HEK293 (cell line): Measurements from ENCODE around the gene ETV1.

Source experiments
- IKZF3 ChIP-seq: fragments of 450-650 bp; IDR thresholded peaks from 2 replicates; pipeline ENCODE4 v1.5.0; 2018; ENCODE audit warnings: missing biosample characterization, mild to moderate bottlenecking, missing genetic modification characterization, moderate library complexity
- SALL2 ChIP-seq: fragments of 450-650 bp; formaldehyde crosslinking; IDR thresholded peaks from 2 replicates; pipeline ENCODE4 v1.5.0; 2017; ENCODE audit warnings: missing biosample characterization, mild to moderate bottlenecking, missing genetic modification characterization, borderline replicate concordance
- ZIC2 ChIP-seq: fragments of 450-650 bp; formaldehyde crosslinking; IDR thresholded peaks from 2 replicates; pipeline ENCODE4 v1.5.1; 2016; ENCODE audit warnings: missing biosample characterization, missing genetic modification characterization
- ZNF175 ChIP-seq: fragments of 450-650 bp; formaldehyde crosslinking; IDR thresholded peaks from 2 replicates; pipeline ENCODE4 v1.5.1; 2016; ENCODE audit warnings: missing biosample characterization, missing genetic modification characterization
- ZNF521 ChIP-seq: fragments of 450-650 bp; formaldehyde crosslinking; IDR thresholded peaks from 2 replicates; pipeline ENCODE4 v1.5.1; 2017; ENCODE audit warnings: missing biosample characterization, mild to moderate bottlenecking, missing genetic modification characterization
- ZNF558 ChIP-seq: fragments of 450-650 bp; formaldehyde crosslinking; IDR thresholded peaks from 2 replicates; pipeline ENCODE4 v1.5.1; 2016; ENCODE audit warnings: missing biosample characterization, missing genetic modification characterization
- ZNF76 ChIP-seq: fragments of 450-650 bp; formaldehyde crosslinking; IDR thresholded peaks from 2 replicates; pipeline ENCODE4; 2016; ENCODE audit warnings: low read depth, missing biosample characterization, missing genetic modification characterization, borderline replicate concordance
- TF ChIP-seq, protein P1 (sequence below): fragments of 450-650 bp; formaldehyde crosslinking; IDR thresholded peaks from 2 replicates; pipeline ENCODE4 v1.5.1; 2016; ENCODE audit warnings: missing biosample characterization, missing genetic modification characterization
- TF ChIP-seq, protein P2 (sequence below): fragments of 450-650 bp; formaldehyde crosslinking; IDR thresholded peaks from 2 replicates; pipeline ENCODE4 v1.5.1; 2016; ENCODE audit warnings: missing biosample characterization, missing genetic modification characterization, low read depth
- TF ChIP-seq, protein P3 (sequence below): fragments of 450-650 bp; formaldehyde crosslinking; IDR thresholded peaks from 2 replicates; pipeline ENCODE4 v1.5.1; 2016; ENCODE audit warnings: missing biosample characterization, missing genetic modification characterization
- TF ChIP-seq, protein P4 (sequence below): fragments of 450-650 bp; formaldehyde crosslinking; IDR thresholded peaks from 2 replicates; pipeline ENCODE4 v1.5.1; 2017; ENCODE audit warnings: missing biosample characterization, missing genetic modification characterization
- TF ChIP-seq, protein P5 (sequence below): fragments of 450-650 bp; formaldehyde crosslinking; IDR thresholded peaks from 2 replicates; pipeline ENCODE4 v1.5.1; 2016; ENCODE audit warnings: missing biosample characterization, missing genetic modification characterization
- TF ChIP-seq, protein P6 (sequence below): fragments of 450-650 bp; formaldehyde crosslinking; IDR thresholded peaks from 2 replicates; pipeline ENCODE4 v1.5.1; 2017; ENCODE audit warnings: missing biosample characterization, missing genetic modification characterization
- TF ChIP-seq, protein P7 (sequence below): fragments of 450-650 bp; formaldehyde crosslinking; IDR thresholded peaks from 2 replicates; pipeline ENCODE4 v1.5.1; 2016; ENCODE audit warnings: missing biosample characterization, missing genetic modification characterization

DNA sequence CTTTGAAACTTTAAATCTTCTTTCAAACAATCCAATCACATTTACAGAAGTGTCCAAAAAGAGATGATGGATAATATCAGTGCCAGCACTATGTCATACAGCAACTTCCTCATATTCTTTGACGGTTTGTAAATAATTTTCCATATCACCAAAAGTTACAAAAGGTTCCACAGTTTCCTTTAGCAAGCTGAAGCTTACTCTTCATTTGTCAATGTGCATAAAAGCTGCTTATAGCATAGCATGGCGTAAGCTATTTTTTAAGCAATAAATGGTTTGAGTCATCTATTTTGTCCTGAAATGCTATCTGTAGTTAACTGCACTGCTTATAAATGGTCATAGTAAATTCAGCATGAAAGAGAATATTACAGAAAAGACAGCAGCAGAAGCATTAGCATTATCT, 95.1 kb downstream of the ETV1 start:
- TF ChIP-seq, protein P1, sequence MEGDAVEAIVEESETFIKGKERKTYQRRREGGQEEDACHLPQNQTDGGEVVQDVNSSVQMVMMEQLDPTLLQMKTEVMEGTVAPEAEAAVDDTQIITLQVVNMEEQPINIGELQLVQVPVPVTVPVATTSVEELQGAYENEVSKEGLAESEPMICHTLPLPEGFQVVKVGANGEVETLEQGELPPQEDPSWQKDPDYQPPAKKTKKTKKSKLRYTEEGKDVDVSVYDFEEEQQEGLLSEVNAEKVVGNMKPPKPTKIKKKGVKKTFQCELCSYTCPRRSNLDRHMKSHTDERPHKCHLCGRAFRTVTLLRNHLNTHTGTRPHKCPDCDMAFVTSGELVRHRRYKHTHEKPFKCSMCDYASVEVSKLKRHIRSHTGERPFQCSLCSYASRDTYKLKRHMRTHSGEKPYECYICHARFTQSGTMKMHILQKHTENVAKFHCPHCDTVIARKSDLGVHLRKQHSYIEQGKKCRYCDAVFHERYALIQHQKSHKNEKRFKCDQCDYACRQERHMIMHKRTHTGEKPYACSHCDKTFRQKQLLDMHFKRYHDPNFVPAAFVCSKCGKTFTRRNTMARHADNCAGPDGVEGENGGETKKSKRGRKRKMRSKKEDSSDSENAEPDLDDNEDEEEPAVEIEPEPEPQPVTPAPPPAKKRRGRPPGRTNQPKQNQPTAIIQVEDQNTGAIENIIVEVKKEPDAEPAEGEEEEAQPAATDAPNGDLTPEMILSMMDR (tag by site-specific recombination), result no peak
- TF ChIP-seq, protein P2, sequence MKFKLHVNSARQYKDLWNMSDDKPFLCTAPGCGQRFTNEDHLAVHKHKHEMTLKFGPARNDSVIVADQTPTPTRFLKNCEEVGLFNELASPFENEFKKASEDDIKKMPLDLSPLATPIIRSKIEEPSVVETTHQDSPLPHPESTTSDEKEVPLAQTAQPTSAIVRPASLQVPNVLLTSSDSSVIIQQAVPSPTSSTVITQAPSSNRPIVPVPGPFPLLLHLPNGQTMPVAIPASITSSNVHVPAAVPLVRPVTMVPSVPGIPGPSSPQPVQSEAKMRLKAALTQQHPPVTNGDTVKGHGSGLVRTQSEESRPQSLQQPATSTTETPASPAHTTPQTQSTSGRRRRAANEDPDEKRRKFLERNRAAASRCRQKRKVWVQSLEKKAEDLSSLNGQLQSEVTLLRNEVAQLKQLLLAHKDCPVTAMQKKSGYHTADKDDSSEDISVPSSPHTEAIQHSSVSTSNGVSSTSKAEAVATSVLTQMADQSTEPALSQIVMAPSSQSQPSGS (tag by site-specific recombination), result no peak
- TF ChIP-seq ZNF558 (no peak), ZNF521 (tag by site-specific recombination) (no peak), ZIC2 (no peak), SALL2 (tag by site-specific recombination) (no peak), ZNF76 (no peak), IKZF3 (tag by site-specific recombination) (no peak), ZNF175 (tag by site-specific recombination) (no peak)
- TF ChIP-seq, protein P3, sequence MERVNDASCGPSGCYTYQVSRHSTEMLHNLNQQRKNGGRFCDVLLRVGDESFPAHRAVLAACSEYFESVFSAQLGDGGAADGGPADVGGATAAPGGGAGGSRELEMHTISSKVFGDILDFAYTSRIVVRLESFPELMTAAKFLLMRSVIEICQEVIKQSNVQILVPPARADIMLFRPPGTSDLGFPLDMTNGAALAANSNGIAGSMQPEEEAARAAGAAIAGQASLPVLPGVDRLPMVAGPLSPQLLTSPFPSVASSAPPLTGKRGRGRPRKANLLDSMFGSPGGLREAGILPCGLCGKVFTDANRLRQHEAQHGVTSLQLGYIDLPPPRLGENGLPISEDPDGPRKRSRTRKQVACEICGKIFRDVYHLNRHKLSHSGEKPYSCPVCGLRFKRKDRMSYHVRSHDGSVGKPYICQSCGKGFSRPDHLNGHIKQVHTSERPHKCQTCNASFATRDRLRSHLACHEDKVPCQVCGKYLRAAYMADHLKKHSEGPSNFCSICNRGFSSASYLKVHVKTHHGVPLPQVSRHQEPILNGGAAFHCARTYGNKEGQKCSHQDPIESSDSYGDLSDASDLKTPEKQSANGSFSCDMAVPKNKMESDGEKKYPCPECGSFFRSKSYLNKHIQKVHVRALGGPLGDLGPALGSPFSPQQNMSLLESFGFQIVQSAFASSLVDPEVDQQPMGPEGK (tag by site-specific recombination), result no peak
- TF ChIP-seq, protein P4, sequence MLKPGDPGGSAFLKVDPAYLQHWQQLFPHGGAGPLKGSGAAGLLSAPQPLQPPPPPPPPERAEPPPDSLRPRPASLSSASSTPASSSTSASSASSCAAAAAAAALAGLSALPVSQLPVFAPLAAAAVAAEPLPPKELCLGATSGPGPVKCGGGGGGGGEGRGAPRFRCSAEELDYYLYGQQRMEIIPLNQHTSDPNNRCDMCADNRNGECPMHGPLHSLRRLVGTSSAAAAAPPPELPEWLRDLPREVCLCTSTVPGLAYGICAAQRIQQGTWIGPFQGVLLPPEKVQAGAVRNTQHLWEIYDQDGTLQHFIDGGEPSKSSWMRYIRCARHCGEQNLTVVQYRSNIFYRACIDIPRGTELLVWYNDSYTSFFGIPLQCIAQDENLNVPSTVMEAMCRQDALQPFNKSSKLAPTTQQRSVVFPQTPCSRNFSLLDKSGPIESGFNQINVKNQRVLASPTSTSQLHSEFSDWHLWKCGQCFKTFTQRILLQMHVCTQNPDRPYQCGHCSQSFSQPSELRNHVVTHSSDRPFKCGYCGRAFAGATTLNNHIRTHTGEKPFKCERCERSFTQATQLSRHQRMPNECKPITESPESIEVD, result no peak
- TF ChIP-seq, protein P5, sequence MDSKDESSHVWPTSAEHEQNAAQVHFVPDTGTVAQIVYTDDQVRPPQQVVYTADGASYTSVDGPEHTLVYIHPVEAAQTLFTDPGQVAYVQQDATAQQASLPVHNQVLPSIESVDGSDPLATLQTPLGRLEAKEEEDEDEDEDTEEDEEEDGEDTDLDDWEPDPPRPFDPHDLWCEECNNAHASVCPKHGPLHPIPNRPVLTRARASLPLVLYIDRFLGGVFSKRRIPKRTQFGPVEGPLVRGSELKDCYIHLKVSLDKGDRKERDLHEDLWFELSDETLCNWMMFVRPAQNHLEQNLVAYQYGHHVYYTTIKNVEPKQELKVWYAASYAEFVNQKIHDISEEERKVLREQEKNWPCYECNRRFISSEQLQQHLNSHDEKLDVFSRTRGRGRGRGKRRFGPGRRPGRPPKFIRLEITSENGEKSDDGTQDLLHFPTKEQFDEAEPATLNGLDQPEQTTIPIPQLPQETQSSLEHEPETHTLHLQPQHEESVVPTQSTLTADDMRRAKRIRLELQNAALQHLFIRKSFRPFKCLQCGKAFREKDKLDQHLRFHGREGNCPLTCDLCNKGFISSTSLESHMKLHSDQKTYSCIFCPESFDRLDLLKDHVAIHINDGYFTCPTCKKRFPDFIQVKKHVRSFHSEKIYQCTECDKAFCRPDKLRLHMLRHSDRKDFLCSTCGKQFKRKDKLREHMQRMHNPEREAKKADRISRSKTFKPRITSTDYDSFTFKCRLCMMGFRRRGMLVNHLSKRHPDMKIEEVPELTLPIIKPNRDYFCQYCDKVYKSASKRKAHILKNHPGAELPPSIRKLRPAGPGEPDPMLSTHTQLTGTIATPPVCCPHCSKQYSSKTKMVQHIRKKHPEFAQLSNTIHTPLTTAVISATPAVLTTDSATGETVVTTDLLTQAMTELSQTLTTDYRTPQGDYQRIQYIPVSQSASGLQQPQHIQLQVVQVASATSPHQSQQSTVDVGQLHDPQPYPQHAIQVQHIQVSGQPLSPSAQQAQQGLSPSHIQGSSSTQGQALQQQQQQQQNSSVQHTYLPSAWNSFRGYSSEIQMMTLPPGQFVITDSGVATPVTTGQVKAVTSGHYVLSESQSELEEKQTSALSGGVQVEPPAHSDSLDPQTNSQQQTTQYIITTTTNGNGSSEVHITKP (tag by site-specific recombination), result no peak
- TF ChIP-seq, protein P6, sequence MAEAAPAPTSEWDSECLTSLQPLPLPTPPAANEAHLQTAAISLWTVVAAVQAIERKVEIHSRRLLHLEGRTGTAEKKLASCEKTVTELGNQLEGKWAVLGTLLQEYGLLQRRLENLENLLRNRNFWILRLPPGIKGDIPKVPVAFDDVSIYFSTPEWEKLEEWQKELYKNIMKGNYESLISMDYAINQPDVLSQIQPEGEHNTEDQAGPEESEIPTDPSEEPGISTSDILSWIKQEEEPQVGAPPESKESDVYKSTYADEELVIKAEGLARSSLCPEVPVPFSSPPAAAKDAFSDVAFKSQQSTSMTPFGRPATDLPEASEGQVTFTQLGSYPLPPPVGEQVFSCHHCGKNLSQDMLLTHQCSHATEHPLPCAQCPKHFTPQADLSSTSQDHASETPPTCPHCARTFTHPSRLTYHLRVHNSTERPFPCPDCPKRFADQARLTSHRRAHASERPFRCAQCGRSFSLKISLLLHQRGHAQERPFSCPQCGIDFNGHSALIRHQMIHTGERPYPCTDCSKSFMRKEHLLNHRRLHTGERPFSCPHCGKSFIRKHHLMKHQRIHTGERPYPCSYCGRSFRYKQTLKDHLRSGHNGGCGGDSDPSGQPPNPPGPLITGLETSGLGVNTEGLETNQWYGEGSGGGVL (tag by site-specific recombination), result no peak
- TF ChIP-seq, protein P7, sequence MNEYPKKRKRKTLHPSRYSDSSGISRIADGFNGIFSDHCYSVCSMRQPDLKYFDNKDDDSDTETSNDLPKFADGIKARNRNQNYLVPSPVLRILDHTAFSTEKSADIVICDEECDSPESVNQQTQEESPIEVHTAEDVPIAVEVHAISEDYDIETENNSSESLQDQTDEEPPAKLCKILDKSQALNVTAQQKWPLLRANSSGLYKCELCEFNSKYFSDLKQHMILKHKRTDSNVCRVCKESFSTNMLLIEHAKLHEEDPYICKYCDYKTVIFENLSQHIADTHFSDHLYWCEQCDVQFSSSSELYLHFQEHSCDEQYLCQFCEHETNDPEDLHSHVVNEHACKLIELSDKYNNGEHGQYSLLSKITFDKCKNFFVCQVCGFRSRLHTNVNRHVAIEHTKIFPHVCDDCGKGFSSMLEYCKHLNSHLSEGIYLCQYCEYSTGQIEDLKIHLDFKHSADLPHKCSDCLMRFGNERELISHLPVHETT (tag by site-specific recombination), result no peak
